K562 (cell line): Measurements from ENCODE around the gene LSM12. TPM values are rescaled to one million over a fixed set of nuclear protein-coding genes. Genes with fewer than 3 reads are reported as not detected.

ENCODE experiments used
- ATAC-seq: fragments of 200-7000 bp; cut with Tn5 transposase; 3 replicates; pipeline ENCODE4 v1.9.1; 2020; ENCODE audit warnings: moderate library complexity
- BruUV-seq: library from RNA; stranded (reverse); fragments of 400-500 nt; replicated peaks from 2 replicates; lab custom pipeline; 2021; lab: Mats Ljungman, UMichigan
- CTCF ChIA-PET: fragments of 300-600 bp; formaldehyde crosslinking; extraction: SDS; loops from one replicate; lab custom pipeline; 2021; ENCODE audit warnings: low intra/inter-chr PET ratio; lab: Yijun Ruan, JAX
- POLR2A ChIA-PET: fragments of 300-600, 350-650 bp; sonication (Branson Sonifier 250); formaldehyde crosslinking; extraction: SDS; loops from one replicate; lab custom pipeline; 2021; ENCODE audit warnings: antibody characterized with exemption, inconsistent platforms; lab: Yijun Ruan, JAX
- DNase-seq, 4 experiments: peaks; one replicate each; pipeline versions ENCODE4 v3.0.0 to v3.0.0-alpha.2; 2011 to 2018; ENCODE audit warnings: low spot score in 3 of 4, mixed read lengths in 3 of 4; ENCODE audit errors: extremely low read depth in 1 of 4
- FAIRE-seq: peaks from 2 replicates; lab custom pipeline; 2011; peaks lifted over from hg19 to GRCh38; lab: Jason Lieb, UNC
- H2AFZ ChIP-seq: 2 replicates; pipeline ENCODE4 v1.6.0; 2011; ENCODE audit warnings: low read depth, low read length, control low read depth, inconsistent platforms
- H3K27ac ChIP-seq: fragments of 200-600 bp; 3 replicates; pipeline ENCODE4 v1.8.0; 2011; ENCODE audit warnings: low read depth, mild to moderate bottlenecking, control low read depth, inconsistent platforms, low read length, moderate library complexity, mixed read lengths; ENCODE audit errors: extremely low read depth
- H3K27me3 ChIP-seq, 2 experiments: fragments of 300-600 bp in 1 of 2; 2 replicates in 1 of 2; 3 replicates in 1 of 2; pipeline versions ENCODE4 v1.6.0 to v1.8.0; 2011; ENCODE audit warnings: inconsistent platforms in 2 of 2, low read length in 2 of 2, mild to moderate bottlenecking in 1 of 2, mixed read lengths in 1 of 2, moderate library complexity in 1 of 2; ENCODE audit not compliant: control insufficient read depth in 2 of 2, insufficient read depth in 2 of 2
- H3K36me3 ChIP-seq: fragments of 300-600 bp; 3 replicates; pipeline ENCODE4 v1.8.0; 2011; ENCODE audit warnings: mild to moderate bottlenecking, low read length, inconsistent platforms; ENCODE audit not compliant: control insufficient read depth, insufficient read depth
- H3K4me1 ChIP-seq, 2 experiments: fragments of 200-600 bp in 1 of 2; replicated peaks in 1 of 2; 2 replicates in 1 of 2; 3 replicates in 1 of 2; pipeline versions ENCODE4 v1.5.1 to v1.8.0; 2011; ENCODE audit warnings: inconsistent platforms in 2 of 2, low read length in 2 of 2, mild to moderate bottlenecking in 1 of 2, mixed read lengths in 1 of 2, moderate library complexity in 1 of 2; ENCODE audit not compliant: control insufficient read depth in 2 of 2, insufficient read depth in 2 of 2
- H3K4me2 ChIP-seq: 2 replicates; pipeline ENCODE4 v1.6.1; 2011; ENCODE audit warnings: low read length, control low read depth, inconsistent platforms, mixed read lengths; ENCODE audit not compliant: insufficient read depth
- H3K4me3 ChIP-seq: fragments of 200-600 bp; sonication (generic), shearing (Covaris generic); 2 replicates; pipeline ENCODE4 v1.5.1; 2016; ENCODE audit warnings: control low read depth, inconsistent platforms
- H3K79me2 ChIP-seq: fragments of 200-600 bp; 3 replicates; pipeline ENCODE4 v1.8.0; 2011; ENCODE audit warnings: low read length, inconsistent platforms; ENCODE audit not compliant: control insufficient read depth, insufficient read depth
- H3K9ac ChIP-seq, 2 experiments: 2 replicates each; pipeline versions ENCODE4 v1.6.0 to v1.6.1; 2011; ENCODE audit warnings: low read depth in 2 of 2, low read length in 2 of 2, control low read depth in 1 of 2, inconsistent platforms in 1 of 2, mild to moderate bottlenecking in 1 of 2, mixed read lengths in 1 of 2; ENCODE audit not compliant: insufficient read depth in 1 of 2
- H3K9me1 ChIP-seq: one replicate; pipeline ENCODE4 v1.6.0; 2011; ENCODE audit warnings: inconsistent platforms, mild to moderate bottlenecking, low read length, moderate library complexity; ENCODE audit not compliant: control insufficient read depth, insufficient read depth
- H3K9me3 ChIP-seq: replicated peaks from 2 replicates; pipeline ENCODE4 v1.5.1; 2011; ENCODE audit warnings: low read depth, low read length, inconsistent platforms; ENCODE audit not compliant: control insufficient read depth, insufficient read depth
- H4K20me1 ChIP-seq: replicated peaks from 2 replicates; pipeline ENCODE4 v1.6.1; 2011; ENCODE audit warnings: low read length, inconsistent platforms, mixed read lengths; ENCODE audit not compliant: control insufficient read depth, insufficient read depth
- ELF2 ChIP-seq: fragments of 250-450 bp; sonication (Bioruptor Pico); IDR thresholded peaks from 2 replicates; pipeline ENCODE4 v1.5.0; 2021; ENCODE audit warnings: mild to moderate bottlenecking
- KDM4B ChIP-seq, 2 experiments: fragments of 450-650 bp in 1 of 2; sonication (generic) in 1 of 2; IDR thresholded peaks; 2 replicates each; pipeline ENCODE4 v1.6.1; 2016 to 2017; ENCODE audit warnings: borderline replicate concordance in 2 of 2, antibody characterized with exemption in 1 of 2, low read depth in 1 of 2, mild to moderate bottlenecking in 1 of 2
- PURB ChIP-seq: sonication (generic); formaldehyde crosslinking; IDR thresholded peaks from 2 replicates; pipeline ENCODE4 v1.9.0; 2021; ENCODE audit warnings: low read depth, mild to moderate bottlenecking, missing genetic modification reagents
- RBFOX2 ChIP-seq: fragments of 200-400 bp; formaldehyde crosslinking; IDR thresholded peaks from 2 replicates; pipeline ENCODE4 v1.6.1; 2017; ENCODE audit warnings: low read depth, mild to moderate bottlenecking, low read length, moderate library complexity
- SRF ChIP-seq, 2 experiments: fragments of 250-450, 450-650 bp in 1 of 2; sonication (Bioruptor Pico) in 1 of 2; sonication (generic) in 1 of 2; formaldehyde crosslinking; IDR thresholded peaks; 2 replicates each; pipeline versions ENCODE4 v1.5.0 to v1.5.1; 2020 to 2022; ENCODE audit warnings: mild to moderate bottlenecking in 1 of 2, missing genetic modification reagents in 1 of 2
- SRSF1 ChIP-seq: fragments of 200-400 bp; formaldehyde crosslinking; IDR thresholded peaks from 2 replicates; pipeline ENCODE4 v1.6.1; 2017; ENCODE audit warnings: mild to moderate bottlenecking, low read depth, low read length, moderate library complexity
- TRIM25 ChIP-seq: fragments of 450-650 bp; IDR thresholded peaks from 2 replicates; pipeline ENCODE4 v1.7.0; 2016; ENCODE audit warnings: borderline replicate concordance
- ZNF124 ChIP-seq: sonication (generic); formaldehyde crosslinking; IDR thresholded peaks from 2 replicates; pipeline ENCODE4 v1.8.1; 2022; ENCODE audit warnings: missing genetic modification reagents
- ZNF76 ChIP-seq: fragments of 250-450 bp; sonication (Bioruptor Pico); IDR thresholded peaks from 2 replicates; pipeline ENCODE4 v1.4.0; 2020; ENCODE audit warnings: mild to moderate bottlenecking, moderate library complexity, borderline replicate concordance
- WGBS: fragments of 100-300 bp; shearing (Covaris generic); methylation state at CpG from one replicate; pipeline ENCODE4 v1.1.6; 2016; ENCODE audit warnings: low coverage, mixed read lengths; ENCODE audit not compliant: insufficient coverage; ENCODE audit errors: missing lambda C conversion rate; 5-methylcytosine and 5-hydroxymethylcytosine counted together
- in situ Hi-C: fragments of 300-500 bp; cut with MboI; formaldehyde crosslinking; loops from 4 replicates; pipeline ENCODE4 v1.15.0; 2018; ENCODE audit warnings: inconsistent platforms, mixed read lengths
- intact Hi-C: fragments of 100-400 bp; cut with micrococcal nuclease; formaldehyde crosslinking; loops from 2 replicates; pipeline ENCODE4 v1.14.2; 2022
- polyA plus RNA-seq, 8 experiments: library from polyadenylated mRNA; depleted of rRNA in 4 of 8; stranded (reverse) in 5 of 8; unstranded in 3 of 8; fragments of >200 nt; fragmentation: Nextera tagmentation in 2 of 8; fragmentation: Illumina TruSeq in 1 of 8; extraction: Ambion mirVana in 2 of 8; extraction: Trizol in 1 of 8; gene quantifications; 2 replicates each; pipeline versions ENCODE4 v1.2.1 to v1.2.3, GENCODE V29; 2011 to 2014; ENCODE audit warnings: inconsistent platforms in 1 of 8, missing spikeins in 1 of 8
- total RNA-seq, 7 experiments: library from RNA; depleted of rRNA in 6 of 7; stranded (reverse); fragments of >200 nt in 6 of 7; fragmentation: Illumina TruSeq in 2 of 7; extraction: Trizol in 2 of 7; gene quantifications; 2 replicates each; pipeline versions ENCODE4 v1.2.1 to v1.2.3, GENCODE V29; 2011 to 2021; ENCODE audit warnings: low replicate concordance in 1 of 7
- TF ChIP-seq, protein P1 (sequence below): fragments of 450-650 bp; IDR thresholded peaks from 2 replicates; pipeline ENCODE4 v1.6.1; 2016
- TF ChIP-seq, protein P2 (sequence below), 2 experiments: fragments of 200-800 bp in 1 of 2; sonication (Bioruptor generic) in 1 of 2; sonication (generic) in 1 of 2; formaldehyde crosslinking in 1 of 2; IDR thresholded peaks in 1 of 2; conservative IDR thresholded peaks in 1 of 2; 2 replicates each; pipeline versions ENCODE4 v1.5.0 to v1.6.1; 2016 to 2020; ENCODE audit warnings: missing compliant biosample characterization in 1 of 2, missing genetic modification characterization in 1 of 2, missing genetic modification reagents in 1 of 2

LSM12 gene
- total and polyA plus RNA-seq, 9 of the 15 experiments (the other 6 are each of a cell fraction or from before 2014, with no cell fraction given), result 53.0 to 258 (median 89.3) TPM

DNA sequence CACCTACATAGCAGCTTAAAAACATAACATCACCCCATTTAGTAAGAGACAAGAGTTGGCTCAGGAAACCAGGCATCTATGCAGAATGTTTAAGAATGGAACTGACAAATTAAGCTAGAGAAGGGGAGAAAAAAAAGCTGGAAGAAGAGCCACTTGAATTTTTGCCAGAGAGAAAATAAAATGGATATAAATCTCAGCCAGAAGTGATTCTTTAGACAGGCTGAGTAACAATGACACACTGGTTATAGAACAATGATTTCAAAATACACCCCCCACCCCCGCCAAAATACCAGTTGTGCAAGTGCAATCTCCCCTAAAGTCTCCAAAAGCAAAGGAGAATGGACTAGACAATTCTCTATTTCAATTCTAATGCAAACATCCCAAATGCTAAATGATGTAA lies 22.4 kb downstream of the LSM12 start:
- in situ Hi-C loops (loop anchor here (5.0 kb wide), 1 partner anchor 102 kb away; the partner anchor contains the start of gene PPY), intact Hi-C loops (no loop called here)
- FAIRE-seq (no peak), DNase-seq (no peak), ATAC-seq (no peak)
- Histone ChIP-seq H3K9me3 (no peaks in the 10 kb centered on the region), H3K9ac (no peak overlapping the region), H3K36me3 (peaks cover 71% of the 10 kb centered on the region; the same call in 2 of the 3 replicates), H2AFZ (no peak overlapping the region), H3K27ac (no peak overlapping the region), H4K20me1 (peaks cover 20% of the 10 kb centered on the region), H3K79me2 (peaks cover 78% of the 10 kb centered on the region), H3K4me3 (no peak overlapping the region), H3K9me1 (no peaks in the 10 kb centered on the region), H3K27me3 (no peaks in the 10 kb centered on the region), H3K4me2 (no peak overlapping the region), H3K4me1 (peaks cover 0 to 2% of the 10 kb centered on the region in 2 experiments; a peak in 1 of 5 replicates)
- CTCF ChIA-PET, result no interaction called here
- WGBS, result 71% methylated on average over 1 of the region's 1 CpG
- no TSS peak for BruUV-seq
- TF ChIP-seq SRSF1, result no peak
- TF ChIP-seq RBFOX2, result no peak
- no peak for TF ChIP-seq TRIM25
- TF ChIP-seq SRF (CRISPR knock-in tag; IDR thresholded peaks at IDR 0.05), result no peak
- no peak for TF ChIP-seq PURB
- TF ChIP-seq KDM4B (IDR thresholded peaks at IDR 0.05; ENCODE audit: borderline replicate concordance in 2 of 2, low read depth in 1 of 2), result no peak
- TF ChIP-seq ELF2 (CRISPR knock-in tag), result no peak
- TF ChIP-seq, protein P1, sequence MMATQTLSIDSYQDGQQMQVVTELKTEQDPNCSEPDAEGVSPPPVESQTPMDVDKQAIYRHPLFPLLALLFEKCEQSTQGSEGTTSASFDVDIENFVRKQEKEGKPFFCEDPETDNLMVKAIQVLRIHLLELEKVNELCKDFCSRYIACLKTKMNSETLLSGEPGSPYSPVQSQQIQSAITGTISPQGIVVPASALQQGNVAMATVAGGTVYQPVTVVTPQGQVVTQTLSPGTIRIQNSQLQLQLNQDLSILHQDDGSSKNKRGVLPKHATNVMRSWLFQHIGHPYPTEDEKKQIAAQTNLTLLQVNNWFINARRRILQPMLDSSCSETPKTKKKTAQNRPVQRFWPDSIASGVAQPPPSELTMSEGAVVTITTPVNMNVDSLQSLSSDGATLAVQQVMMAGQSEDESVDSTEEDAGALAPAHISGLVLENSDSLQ, result no peak
- no peak for TF ChIP-seq ZNF124
- TF ChIP-seq, protein P2, sequence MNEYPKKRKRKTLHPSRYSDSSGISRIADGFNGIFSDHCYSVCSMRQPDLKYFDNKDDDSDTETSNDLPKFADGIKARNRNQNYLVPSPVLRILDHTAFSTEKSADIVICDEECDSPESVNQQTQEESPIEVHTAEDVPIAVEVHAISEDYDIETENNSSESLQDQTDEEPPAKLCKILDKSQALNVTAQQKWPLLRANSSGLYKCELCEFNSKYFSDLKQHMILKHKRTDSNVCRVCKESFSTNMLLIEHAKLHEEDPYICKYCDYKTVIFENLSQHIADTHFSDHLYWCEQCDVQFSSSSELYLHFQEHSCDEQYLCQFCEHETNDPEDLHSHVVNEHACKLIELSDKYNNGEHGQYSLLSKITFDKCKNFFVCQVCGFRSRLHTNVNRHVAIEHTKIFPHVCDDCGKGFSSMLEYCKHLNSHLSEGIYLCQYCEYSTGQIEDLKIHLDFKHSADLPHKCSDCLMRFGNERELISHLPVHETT (CRISPR knock-in tag; conservative IDR thresholded peaks at IDR 0.05 in 1 of 2, IDR thresholded peaks at IDR 0.05 in 1 of 2), result no peak
- no peak for TF ChIP-seq ZNF76
- POLR2A ChIA-PET, result interaction anchor here (0.7 to 2.1 kb wide), 2 partner anchors 12 to 13 kb away, joined by 3 to 6 read pairs; no protein-coding TSS in a partner anchor
